Nephron (organoid): ENCODE data around the gene ZNF423.
"Not testable (repeated sequence)": the region's sequence is repeated elsewhere in the genome, so short reads cannot be mapped to it uniquely, and the experiment has no call there.

Experiments used
- H3K27ac Mint-ChIP-seq, 3 experiments: 2 replicates each; pipeline ENCODE4 v1.8.0; 2020; ENCODE audit warnings: mixed read lengths in 3 of 3, mild to moderate bottlenecking in 2 of 3, moderate library complexity in 1 of 3
- H3K27me3 Mint-ChIP-seq: 2 replicates; pipeline ENCODE4 v1.8.0; 2021; ENCODE audit warnings: low read depth, mild to moderate bottlenecking, moderate library complexity, mixed read lengths
- H3K36me3 Mint-ChIP-seq: 2 replicates; pipeline ENCODE4 v1.8.0; 2020; ENCODE audit warnings: low read depth, mixed read lengths
- H3K4me1 Mint-ChIP-seq: 2 replicates; pipeline ENCODE4 v1.8.0; 2020; ENCODE audit warnings: mixed read lengths
- H3K4me3 Mint-ChIP-seq, 3 experiments: 2 replicates each; pipeline ENCODE4 v1.8.0; 2020; ENCODE audit warnings: mild to moderate bottlenecking in 3 of 3, mixed read lengths in 3 of 3, moderate library complexity in 2 of 3
- H3K9me3 Mint-ChIP-seq: 2 replicates; pipeline ENCODE4 v1.8.0; 2020; ENCODE audit warnings: mixed read lengths
- TF ChIP-seq, protein P1 (sequence below), 3 experiments: fragments of 200-600 bp; sonication (generic); IDR thresholded peaks; one replicate each; pipeline ENCODE4 v1.5.0; 2021; ENCODE audit warnings: antibody characterized with exemption in 3 of 3; ENCODE audit not compliant: unreplicated experiment in 3 of 3

The ZNF423 gene

DNA sequence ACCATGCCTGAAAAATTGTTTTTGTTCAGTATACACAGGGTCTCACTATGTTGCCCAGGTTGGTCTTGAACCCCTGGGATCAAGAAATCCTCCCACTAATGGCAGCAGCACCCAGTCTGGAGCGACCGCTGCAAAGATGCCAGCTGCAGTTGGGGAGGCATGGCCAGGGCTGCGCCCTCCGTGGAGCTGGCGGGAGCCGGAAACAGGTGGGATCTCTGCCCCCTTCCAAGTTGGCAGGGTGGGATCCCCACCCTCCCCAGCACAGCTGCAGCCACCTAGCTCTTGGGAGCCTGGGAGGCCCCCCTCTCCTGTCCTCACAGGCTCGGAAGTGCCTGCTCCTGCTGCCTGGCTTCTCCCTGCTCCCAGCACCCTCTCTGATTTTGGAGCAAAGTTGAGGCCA, 176.8 kb downstream of the ZNF423 start:
- Mint-ChIP-seq H3K27me3 (no peaks in the 10 kb centered on the region), H3K27ac (no peak overlapping the region), H3K4me3 (no peak overlapping the region), H3K9me3 (no peaks in the 10 kb centered on the region), H3K36me3 (peaks cover 16% of the 10 kb centered on the region), H3K4me1 (peaks cover 49% of the 10 kb centered on the region)
- TF ChIP-seq, protein P1, sequence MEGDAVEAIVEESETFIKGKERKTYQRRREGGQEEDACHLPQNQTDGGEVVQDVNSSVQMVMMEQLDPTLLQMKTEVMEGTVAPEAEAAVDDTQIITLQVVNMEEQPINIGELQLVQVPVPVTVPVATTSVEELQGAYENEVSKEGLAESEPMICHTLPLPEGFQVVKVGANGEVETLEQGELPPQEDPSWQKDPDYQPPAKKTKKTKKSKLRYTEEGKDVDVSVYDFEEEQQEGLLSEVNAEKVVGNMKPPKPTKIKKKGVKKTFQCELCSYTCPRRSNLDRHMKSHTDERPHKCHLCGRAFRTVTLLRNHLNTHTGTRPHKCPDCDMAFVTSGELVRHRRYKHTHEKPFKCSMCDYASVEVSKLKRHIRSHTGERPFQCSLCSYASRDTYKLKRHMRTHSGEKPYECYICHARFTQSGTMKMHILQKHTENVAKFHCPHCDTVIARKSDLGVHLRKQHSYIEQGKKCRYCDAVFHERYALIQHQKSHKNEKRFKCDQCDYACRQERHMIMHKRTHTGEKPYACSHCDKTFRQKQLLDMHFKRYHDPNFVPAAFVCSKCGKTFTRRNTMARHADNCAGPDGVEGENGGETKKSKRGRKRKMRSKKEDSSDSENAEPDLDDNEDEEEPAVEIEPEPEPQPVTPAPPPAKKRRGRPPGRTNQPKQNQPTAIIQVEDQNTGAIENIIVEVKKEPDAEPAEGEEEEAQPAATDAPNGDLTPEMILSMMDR (IDR thresholded peaks at IDR 0.05; ENCODE audit: unreplicated experiment in 3 of 3), result no peak

DNA sequence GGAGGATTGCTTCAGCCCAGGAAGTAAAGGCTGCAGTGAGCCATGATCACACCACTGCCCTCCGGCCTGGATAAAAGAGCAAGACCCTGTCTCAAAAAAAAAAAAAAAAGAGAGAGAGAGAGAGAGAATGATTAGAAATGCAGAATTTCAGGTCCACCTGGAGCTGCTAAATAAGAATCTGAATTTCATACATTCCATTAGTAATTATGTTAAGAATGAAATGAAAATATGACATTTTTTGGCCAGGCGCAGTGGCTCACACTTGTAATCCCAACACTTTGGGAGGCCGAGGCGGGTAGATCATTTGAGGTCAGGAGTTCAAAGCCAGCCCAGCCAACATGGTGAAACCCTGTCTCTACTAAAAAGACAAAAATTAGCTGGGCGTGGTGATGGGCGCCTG, 178.3 kb downstream of the ZNF423 start:
- Mint-ChIP-seq H3K36me3 (peaks cover 12% of the 10 kb centered on the region), H3K4me1 (peaks cover 46% of the 10 kb centered on the region)
- not testable (repeated sequence) for H3K27ac Mint-ChIP-seq, H3K27me3 Mint-ChIP-seq, H3K9me3 Mint-ChIP-seq, H3K4me3 Mint-ChIP-seq

- no peak overlapping the region for H3K4me3 Mint-ChIP-seq
- TF ChIP-seq, protein P1 (IDR thresholded peaks at IDR 0.05; ENCODE audit: unreplicated experiment in 3 of 3), result no peak
Observed at GRCh38 chr16:49675413-49675812, 180.5 kb downstream of the ZNF423 start.

GRCh38 chr16:49674990-49675389, 180.9 kb downstream of the ZNF423 start:
- Mint-ChIP-seq H3K4me3 (no peak overlapping the region), H3K36me3 (peaks cover 8% of the 10 kb centered on the region), H3K9me3 (no peaks in the 10 kb centered on the region), H3K27me3 (no peaks in the 10 kb centered on the region), H3K4me1 (peaks cover 38% of the 10 kb centered on the region), H3K27ac (no peak overlapping the region)
- TF ChIP-seq, protein P1 (IDR thresholded peaks at IDR 0.05; ENCODE audit: unreplicated experiment in 3 of 3), result no peak

More at GRCh38 chr16:49675413-49675812, 180.5 kb downstream of the ZNF423 start:
- Mint-ChIP-seq H3K27ac (peak overlapping the region in 2 of 3 experiments; percentile 9 to 67), H3K27me3 (no peaks in the 10 kb centered on the region), H3K9me3 (no peaks in the 10 kb centered on the region), H3K4me1 (peaks cover 33% of the 10 kb centered on the region), H3K36me3 (peaks cover 12% of the 10 kb centered on the region)

DNA sequence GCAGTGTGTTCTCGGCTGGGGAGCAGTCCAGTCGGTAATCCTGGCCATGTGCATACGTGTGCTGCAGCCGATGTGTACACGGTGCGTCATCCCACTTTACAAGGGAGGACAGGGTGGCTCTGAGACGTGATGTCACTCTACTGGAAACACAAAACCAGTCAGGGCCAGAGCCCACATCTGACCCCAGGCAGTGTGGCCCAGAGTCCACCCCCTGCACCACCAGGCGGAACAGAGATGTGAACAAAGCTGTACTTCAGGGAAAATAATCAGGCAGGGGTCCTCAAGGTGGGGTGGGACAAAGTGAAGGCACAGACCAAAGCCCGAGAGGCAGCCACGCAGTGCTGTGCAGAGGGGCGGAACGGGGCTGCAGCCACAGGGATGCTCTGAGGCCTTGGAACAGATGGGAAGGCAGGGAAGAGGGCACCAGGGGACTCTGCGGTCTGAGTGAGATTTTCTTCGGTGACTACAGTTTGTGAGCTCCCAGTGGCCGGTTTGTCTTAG, 181.5 kb downstream of the ZNF423 start:
- Mint-ChIP-seq H3K9me3 (no peaks in the 10 kb centered on the region), H3K36me3 (peaks cover 6% of the 10 kb centered on the region), H3K27me3 (no peaks in the 10 kb centered on the region), H3K4me3 (no peak overlapping the region), H3K4me1 (peaks cover 42% of the 10 kb centered on the region), H3K27ac (peak overlapping the region; percentile 36 to 67 (median 57))
- TF ChIP-seq, protein P1 (IDR thresholded peaks at IDR 0.05; ENCODE audit: unreplicated experiment in 3 of 3), result no peak

DNA sequence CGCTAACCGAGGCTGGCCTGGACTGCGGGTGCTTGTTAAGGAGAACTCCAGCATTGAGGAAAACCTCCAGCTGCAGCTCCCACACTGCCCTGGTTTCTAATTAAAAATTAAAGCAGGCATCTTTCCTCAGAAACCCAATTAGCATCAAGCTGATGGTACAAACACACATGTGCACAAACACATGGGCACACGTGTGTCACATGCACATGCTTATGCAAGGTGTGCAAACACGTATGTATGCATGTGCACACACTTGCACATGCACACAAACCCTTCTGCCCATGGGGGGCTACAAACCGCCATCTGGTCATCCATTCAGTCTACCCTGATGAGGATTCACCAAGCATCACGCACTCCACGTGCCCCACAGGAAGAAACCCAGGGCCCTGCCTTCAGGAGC, 182.5 kb downstream of the ZNF423 start:
- peaks cover 42% of the 10 kb centered on the region for H3K4me1 Mint-ChIP-seq
- H3K36me3 Mint-ChIP-seq, result peaks cover 6% of the 10 kb centered on the region
- H3K27ac Mint-ChIP-seq, result peak overlapping the region in 2 of 3 experiments; percentile 29 to 67
- no peaks in the 10 kb centered on the region for H3K27me3 Mint-ChIP-seq
- H3K9me3 Mint-ChIP-seq, result no peaks in the 10 kb centered on the region
- H3K4me3 Mint-ChIP-seq, result no peak overlapping the region
- TF ChIP-seq, protein P1 (IDR thresholded peaks at IDR 0.05; ENCODE audit: unreplicated experiment in 3 of 3), result no peak
